Measurements from ENCODE around the gene TUBA8.

DNA sequence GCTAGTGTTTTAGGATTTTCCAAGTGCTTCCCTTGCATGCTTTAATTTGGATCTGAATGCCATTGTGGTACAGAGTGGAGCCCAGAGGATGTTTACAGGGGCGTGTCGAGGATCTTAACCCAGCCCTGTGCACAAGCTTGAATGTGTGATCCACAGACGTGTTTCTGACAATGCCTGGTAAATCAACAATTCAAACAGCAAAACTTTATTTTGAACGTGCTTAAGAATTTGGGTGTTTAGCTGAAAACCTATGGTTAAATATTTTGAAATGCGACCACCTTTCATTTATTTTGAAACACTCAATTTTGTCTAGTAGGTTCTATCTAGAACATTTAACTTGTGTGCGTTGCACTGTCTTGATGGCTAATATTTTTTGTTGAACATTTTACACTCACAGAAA is 1.8 kb downstream of the TUBA8 start:
- TF ChIP-seq, protein P1, sequence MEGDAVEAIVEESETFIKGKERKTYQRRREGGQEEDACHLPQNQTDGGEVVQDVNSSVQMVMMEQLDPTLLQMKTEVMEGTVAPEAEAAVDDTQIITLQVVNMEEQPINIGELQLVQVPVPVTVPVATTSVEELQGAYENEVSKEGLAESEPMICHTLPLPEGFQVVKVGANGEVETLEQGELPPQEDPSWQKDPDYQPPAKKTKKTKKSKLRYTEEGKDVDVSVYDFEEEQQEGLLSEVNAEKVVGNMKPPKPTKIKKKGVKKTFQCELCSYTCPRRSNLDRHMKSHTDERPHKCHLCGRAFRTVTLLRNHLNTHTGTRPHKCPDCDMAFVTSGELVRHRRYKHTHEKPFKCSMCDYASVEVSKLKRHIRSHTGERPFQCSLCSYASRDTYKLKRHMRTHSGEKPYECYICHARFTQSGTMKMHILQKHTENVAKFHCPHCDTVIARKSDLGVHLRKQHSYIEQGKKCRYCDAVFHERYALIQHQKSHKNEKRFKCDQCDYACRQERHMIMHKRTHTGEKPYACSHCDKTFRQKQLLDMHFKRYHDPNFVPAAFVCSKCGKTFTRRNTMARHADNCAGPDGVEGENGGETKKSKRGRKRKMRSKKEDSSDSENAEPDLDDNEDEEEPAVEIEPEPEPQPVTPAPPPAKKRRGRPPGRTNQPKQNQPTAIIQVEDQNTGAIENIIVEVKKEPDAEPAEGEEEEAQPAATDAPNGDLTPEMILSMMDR (IDR thresholded peaks at IDR 0.05): no peak
- TF ChIP-seq, protein P2, sequence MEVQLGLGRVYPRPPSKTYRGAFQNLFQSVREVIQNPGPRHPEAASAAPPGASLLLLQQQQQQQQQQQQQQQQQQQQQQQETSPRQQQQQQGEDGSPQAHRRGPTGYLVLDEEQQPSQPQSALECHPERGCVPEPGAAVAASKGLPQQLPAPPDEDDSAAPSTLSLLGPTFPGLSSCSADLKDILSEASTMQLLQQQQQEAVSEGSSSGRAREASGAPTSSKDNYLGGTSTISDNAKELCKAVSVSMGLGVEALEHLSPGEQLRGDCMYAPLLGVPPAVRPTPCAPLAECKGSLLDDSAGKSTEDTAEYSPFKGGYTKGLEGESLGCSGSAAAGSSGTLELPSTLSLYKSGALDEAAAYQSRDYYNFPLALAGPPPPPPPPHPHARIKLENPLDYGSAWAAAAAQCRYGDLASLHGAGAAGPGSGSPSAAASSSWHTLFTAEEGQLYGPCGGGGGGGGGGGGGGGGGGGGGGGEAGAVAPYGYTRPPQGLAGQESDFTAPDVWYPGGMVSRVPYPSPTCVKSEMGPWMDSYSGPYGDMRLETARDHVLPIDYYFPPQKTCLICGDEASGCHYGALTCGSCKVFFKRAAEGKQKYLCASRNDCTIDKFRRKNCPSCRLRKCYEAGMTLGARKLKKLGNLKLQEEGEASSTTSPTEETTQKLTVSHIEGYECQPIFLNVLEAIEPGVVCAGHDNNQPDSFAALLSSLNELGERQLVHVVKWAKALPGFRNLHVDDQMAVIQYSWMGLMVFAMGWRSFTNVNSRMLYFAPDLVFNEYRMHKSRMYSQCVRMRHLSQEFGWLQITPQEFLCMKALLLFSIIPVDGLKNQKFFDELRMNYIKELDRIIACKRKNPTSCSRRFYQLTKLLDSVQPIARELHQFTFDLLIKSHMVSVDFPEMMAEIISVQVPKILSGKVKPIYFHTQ (CRISPR knock-in tag; IDR thresholded peaks at IDR 0.05): no peak
- no peak for TF ChIP-seq FOXK1 (CRISPR knock-in tag; IDR thresholded peaks at IDR 0.05)
- TF ChIP-seq, protein P3, sequence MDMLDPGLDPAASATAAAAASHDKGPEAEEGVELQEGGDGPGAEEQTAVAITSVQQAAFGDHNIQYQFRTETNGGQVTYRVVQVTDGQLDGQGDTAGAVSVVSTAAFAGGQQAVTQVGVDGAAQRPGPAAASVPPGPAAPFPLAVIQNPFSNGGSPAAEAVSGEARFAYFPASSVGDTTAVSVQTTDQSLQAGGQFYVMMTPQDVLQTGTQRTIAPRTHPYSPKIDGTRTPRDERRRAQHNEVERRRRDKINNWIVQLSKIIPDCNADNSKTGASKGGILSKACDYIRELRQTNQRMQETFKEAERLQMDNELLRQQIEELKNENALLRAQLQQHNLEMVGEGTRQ (CRISPR knock-in tag; IDR thresholded peaks at IDR 0.05): no peak
- no peak for TF ChIP-seq ZNF121 (CRISPR knock-in tag; IDR thresholded peaks at IDR 0.05)
- no peak for TF ChIP-seq MYBL2 (CRISPR knock-in tag; IDR thresholded peaks at IDR 0.05)
- TF ChIP-seq, protein P4, sequence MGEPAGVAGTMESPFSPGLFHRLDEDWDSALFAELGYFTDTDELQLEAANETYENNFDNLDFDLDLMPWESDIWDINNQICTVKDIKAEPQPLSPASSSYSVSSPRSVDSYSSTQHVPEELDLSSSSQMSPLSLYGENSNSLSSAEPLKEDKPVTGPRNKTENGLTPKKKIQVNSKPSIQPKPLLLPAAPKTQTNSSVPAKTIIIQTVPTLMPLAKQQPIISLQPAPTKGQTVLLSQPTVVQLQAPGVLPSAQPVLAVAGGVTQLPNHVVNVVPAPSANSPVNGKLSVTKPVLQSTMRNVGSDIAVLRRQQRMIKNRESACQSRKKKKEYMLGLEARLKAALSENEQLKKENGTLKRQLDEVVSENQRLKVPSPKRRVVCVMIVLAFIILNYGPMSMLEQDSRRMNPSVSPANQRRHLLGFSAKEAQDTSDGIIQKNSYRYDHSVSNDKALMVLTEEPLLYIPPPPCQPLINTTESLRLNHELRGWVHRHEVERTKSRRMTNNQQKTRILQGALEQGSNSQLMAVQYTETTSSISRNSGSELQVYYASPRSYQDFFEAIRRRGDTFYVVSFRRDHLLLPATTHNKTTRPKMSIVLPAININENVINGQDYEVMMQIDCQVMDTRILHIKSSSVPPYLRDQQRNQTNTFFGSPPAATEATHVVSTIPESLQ (CRISPR knock-in tag; IDR thresholded peaks at IDR 0.05): no peak
- TF ChIP-seq, protein P5, sequence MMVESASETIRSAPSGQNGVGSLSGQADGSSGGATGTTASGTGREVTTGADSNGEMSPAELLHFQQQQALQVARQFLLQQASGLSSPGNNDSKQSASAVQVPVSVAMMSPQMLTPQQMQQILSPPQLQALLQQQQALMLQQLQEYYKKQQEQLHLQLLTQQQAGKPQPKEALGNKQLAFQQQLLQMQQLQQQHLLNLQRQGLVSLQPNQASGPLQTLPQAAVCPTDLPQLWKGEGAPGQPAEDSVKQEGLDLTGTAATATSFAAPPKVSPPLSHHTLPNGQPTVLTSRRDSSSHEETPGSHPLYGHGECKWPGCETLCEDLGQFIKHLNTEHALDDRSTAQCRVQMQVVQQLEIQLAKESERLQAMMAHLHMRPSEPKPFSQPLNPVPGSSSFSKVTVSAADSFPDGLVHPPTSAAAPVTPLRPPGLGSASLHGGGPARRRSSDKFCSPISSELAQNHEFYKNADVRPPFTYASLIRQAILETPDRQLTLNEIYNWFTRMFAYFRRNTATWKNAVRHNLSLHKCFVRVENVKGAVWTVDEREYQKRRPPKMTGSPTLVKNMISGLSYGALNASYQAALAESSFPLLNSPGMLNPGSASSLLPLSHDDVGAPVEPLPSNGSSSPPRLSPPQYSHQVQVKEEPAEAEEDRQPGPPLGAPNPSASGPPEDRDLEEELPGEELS (CRISPR knock-in tag; IDR thresholded peaks at IDR 0.05): no peak
- TF ChIP-seq, protein P6, sequence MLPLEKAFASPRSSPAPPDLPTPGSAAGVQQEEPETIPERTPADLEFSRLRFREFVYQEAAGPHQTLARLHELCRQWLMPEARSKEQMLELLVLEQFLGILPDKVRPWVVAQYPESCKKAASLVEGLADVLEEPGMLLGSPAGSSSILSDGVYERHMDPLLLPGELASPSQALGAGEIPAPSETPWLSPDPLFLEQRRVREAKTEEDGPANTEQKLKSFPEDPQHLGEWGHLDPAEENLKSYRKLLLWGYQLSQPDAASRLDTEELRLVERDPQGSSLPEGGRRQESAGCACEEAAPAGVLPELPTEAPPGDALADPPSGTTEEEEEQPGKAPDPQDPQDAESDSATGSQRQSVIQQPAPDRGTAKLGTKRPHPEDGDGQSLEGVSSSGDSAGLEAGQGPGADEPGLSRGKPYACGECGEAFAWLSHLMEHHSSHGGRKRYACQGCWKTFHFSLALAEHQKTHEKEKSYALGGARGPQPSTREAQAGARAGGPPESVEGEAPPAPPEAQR (CRISPR knock-in tag; IDR thresholded peaks at IDR 0.05): no peak
- no peak for TF ChIP-seq CREM (CRISPR knock-in tag; IDR thresholded peaks at IDR 0.05)
